Neural crest cell (in vitro differentiated cells): Measurements from ENCODE around the gene PMP22. TPM values are rescaled to one million over a fixed set of nuclear protein-coding genes. Genes with fewer than 3 reads are reported as not detected.

Experiments
- DNase-seq: peaks from one replicate; pipeline ENCODE4 v3.0.0; 2021; ENCODE audit warnings: low read depth, mixed read lengths, low spot score
- H3K27ac Mint-ChIP-seq: one replicate; pipeline ENCODE4 v1.8.0; 2021; ENCODE audit warnings: mild to moderate bottlenecking, mixed read lengths; ENCODE audit not compliant: unreplicated experiment
- H3K27me3 Mint-ChIP-seq: 2 replicates; pipeline ENCODE4 v1.8.0; 2021; ENCODE audit warnings: low read depth, mild to moderate bottlenecking, mixed read lengths
- H3K36me3 Mint-ChIP-seq: 2 replicates; pipeline ENCODE4 v1.8.0; 2021; ENCODE audit warnings: low read depth, mild to moderate bottlenecking, mixed read lengths
- H3K4me1 Mint-ChIP-seq: 2 replicates; pipeline ENCODE4 v1.8.0; 2021; ENCODE audit warnings: mixed read lengths
- H3K4me3 Mint-ChIP-seq: one replicate; pipeline ENCODE4 v1.8.0; 2021; ENCODE audit warnings: mild to moderate bottlenecking, mixed read lengths
- H3K9me3 Mint-ChIP-seq: 2 replicates; pipeline ENCODE4 v1.8.0; 2021; ENCODE audit warnings: mixed read lengths
- CTCF ChIP-seq: fragments of 200-600 bp; sonication (generic); conservative IDR thresholded peaks from 2 replicates; pipeline ENCODE4 v1.5.0; 2021; ENCODE audit warnings: antibody characterized with exemption, mild to moderate bottlenecking
- total RNA-seq: library from RNA; stranded (reverse); gene quantifications from 2 replicates; pipeline ENCODE4 v1.2.1, GENCODE V29; 2021

The PMP22 gene
- total RNA-seq, 1 donor from 2014 or later: 14.9 TPM

GRCh38 chr17:15261258-15261801 is 3.8 kb downstream of the PMP22 start:
- TF ChIP-seq CTCF: no peak
- Mint-ChIP-seq H3K36me3 (no peaks in the 10 kb centered on the region), H3K4me3 (peak overlapping the region; percentile 92), H3K27me3 (peaks cover 73% of the 10 kb centered on the region), H3K9me3 (no peaks in the 10 kb centered on the region), H3K4me1 (peaks cover 40% of the 10 kb centered on the region), H3K27ac (no peak overlapping the region)
- DNase-seq: peak; percentile 47

- Mint-ChIP-seq H3K9me3 (no peaks in the 10 kb centered on the region), H3K4me3 (peak overlapping the region; percentile 92), H3K36me3 (peaks cover 3% of the 10 kb centered on the region), H3K27ac (no peak overlapping the region), H3K27me3 (peaks cover 66% of the 10 kb centered on the region), H3K4me1 (peaks cover 40% of the 10 kb centered on the region)
- peak; percentile 85 for TF ChIP-seq CTCF
- DNase-seq: peak; percentile 83
Observed at GRCh38 chr17:15260376-15261257, 4.5 kb downstream of the PMP22 start.

GRCh38 chr17:15257796-15258512 is 7.2 kb downstream of the PMP22 start:
- H3K27me3 Mint-ChIP-seq: peaks cover 40% of the 10 kb centered on the region
- no peak for DNase-seq
- H3K9me3 Mint-ChIP-seq: no peaks in the 10 kb centered on the region
- TF ChIP-seq CTCF: no peak
- peaks cover 36% of the 10 kb centered on the region for H3K4me1 Mint-ChIP-seq
- peak overlapping the region; percentile 39 for H3K4me3 Mint-ChIP-seq
- no peak overlapping the region for H3K27ac Mint-ChIP-seq
- peaks cover 15% of the 10 kb centered on the region for H3K36me3 Mint-ChIP-seq

- Mint-ChIP-seq H3K9me3 (no peaks in the 10 kb centered on the region), H3K36me3 (peaks cover 16% of the 10 kb centered on the region), H3K27me3 (peaks cover 33% of the 10 kb centered on the region), H3K27ac (peak overlapping the region; percentile 55), H3K4me1 (peaks cover 33% of the 10 kb centered on the region), H3K4me3 (peak overlapping the region; percentile 39)
- peak; percentile 75 for DNase-seq
- peak; percentile 86 for TF ChIP-seq CTCF
Observed at GRCh38 chr17:15257258-15257788, 7.8 kb downstream of the PMP22 start.

GRCh38 chr17:15256689-15257088 is 8.4 kb downstream of the PMP22 start:
- peaks cover 27% of the 10 kb centered on the region for H3K4me1 Mint-ChIP-seq
- H3K27me3 Mint-ChIP-seq: peaks cover 27% of the 10 kb centered on the region
- DNase-seq: no peak
- peaks cover 20% of the 10 kb centered on the region for H3K36me3 Mint-ChIP-seq
- TF ChIP-seq CTCF: no peak
- H3K27ac Mint-ChIP-seq: no peak overlapping the region
- no peaks in the 10 kb centered on the region for H3K9me3 Mint-ChIP-seq
- H3K4me3 Mint-ChIP-seq: no peak overlapping the region
